Measurements from ENCODE around the gene TEK. TPM values are rescaled to one million over a fixed set of nuclear protein-coding genes. Genes with fewer than 3 reads are reported as not detected.
"Not testable (repeated sequence)": the region's sequence is repeated elsewhere in the genome, so short reads cannot be mapped to it uniquely, and the experiment has no call there.

TEK gene
- polyA plus RNA-seq, 2 of the 4 experiments (the other 2 are of a cell fraction) = 0.04 TPM; not detected in 1

DNA sequence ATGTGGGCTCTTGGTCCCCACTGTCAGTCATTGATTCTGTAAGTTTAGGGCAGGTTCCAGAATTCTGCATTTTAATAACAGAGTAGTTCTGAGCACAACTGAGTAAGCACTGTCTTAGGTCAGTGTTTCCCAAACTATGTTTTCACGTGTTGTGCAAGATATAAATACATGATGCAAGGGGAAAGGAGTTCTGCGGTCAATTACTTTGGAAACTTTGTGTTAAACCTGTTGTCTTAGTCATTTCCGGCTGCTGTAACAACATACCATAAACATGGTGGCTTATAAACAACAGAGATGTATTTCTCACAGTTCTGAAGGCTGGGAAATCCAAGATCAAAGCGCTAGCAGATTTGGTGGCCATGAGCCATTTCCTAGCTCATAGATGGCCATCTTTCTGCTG is 118.2 kb downstream of the TEK start:
- Histone ChIP-seq H3K27ac (no peak overlapping the region), H3K9me3 (no peaks in the 10 kb centered on the region), H3K4me1 (no peaks in the 10 kb centered on the region), H3K4me3 (no peak overlapping the region), H3K4me2 (no peak overlapping the region)
- TF ChIP-seq RAD21 (conservative IDR thresholded peaks at IDR 0.05 in 1 of 2, IDR thresholded peaks at IDR 0.05 in 1 of 2) (no peak), SMC3 (IDR thresholded peaks at IDR 0.05) (no peak), E2F6 (IDR thresholded peaks at IDR 0.05; ENCODE audit: borderline replicate concordance, low read depth) (no peak), CEBPB (IDR thresholded peaks at IDR 0.05) (no peak), HOXA7 (CRISPR knock-in tag; IDR thresholded peaks at IDR 0.05) (no peak), EP300 (IDR thresholded peaks at IDR 0.05) (no peak), TFCP2L1 (CRISPR knock-in tag; IDR thresholded peaks at IDR 0.05) (no peak), FOSB (CRISPR knock-in tag; IDR thresholded peaks at IDR 0.05) (no peak)
- ATAC-seq (no peak), FAIRE-seq (no peak), DNase-seq (ENCODE audit: low read depth in 1 of 2, low spot score in 1 of 2) (no peak)
- ChIA-PET POLR2A (no interaction called here), CTCF (no interaction called here)
- 47% methylated on average over 4 of the region's 4 CpGs for WGBS (ENCODE audit: missing lambda C conversion rate)

GRCh38 chr9:27239648-27240047 is 130.6 kb downstream of the TEK start:
- ATAC-seq, POLR2A ChIA-PET, FAIRE-seq, H3K4me1 ChIP-seq, H3K9me3 ChIP-seq: not testable (repeated sequence)
- 8% methylated on average over 6 of the region's 12 CpGs for WGBS (ENCODE audit: missing lambda C conversion rate)
- Histone ChIP-seq H3K4me2 (peak overlapping the region; percentile 51), H3K27ac (0 out of 6 replicates have a peak overlapping the region, but pooled peaks of 1 of the 2 experiments have one; percentile 55), H3K4me3 (peak overlapping the region; percentile 34; the same call in 2 of the 3 replicates)
- CTCF ChIA-PET = interaction anchor here (1.7 kb wide), 1 partner anchor 8 kb away, joined by 5 read pairs; no protein-coding TSS in a partner anchor
- peak in 1 of 2 experiments; percentile 42 for DNase-seq (ENCODE audit: low read depth in 1 of 2, low spot score in 1 of 2)

DNA sequence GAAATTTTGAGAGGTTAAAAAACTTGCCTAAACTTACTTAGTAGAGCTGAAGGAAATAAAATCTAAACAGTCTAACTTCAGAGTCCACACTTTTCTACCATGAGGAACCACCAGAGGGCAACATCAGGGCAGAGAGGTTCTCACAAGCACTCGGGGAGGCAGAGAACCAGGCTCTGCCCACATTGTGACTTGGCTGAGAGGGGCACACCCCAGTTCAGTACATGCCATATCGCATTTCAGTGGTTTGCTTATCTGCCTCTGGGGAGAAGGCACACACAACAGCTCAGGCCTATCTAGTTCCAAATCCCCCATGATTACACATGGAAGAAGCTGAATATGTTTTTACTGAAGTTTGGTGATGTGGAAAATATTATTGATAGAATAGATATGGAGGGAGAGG is 138.7 kb downstream of the TEK start:
- CTCF ChIA-PET = interaction anchor here (0.6 to 2.1 kb wide), 19 partner anchors 9 to 458 kb away, joined by 3 to 7 read pairs (median 3); no protein-coding TSS in a partner anchor
- WGBS (ENCODE audit: missing lambda C conversion rate) = 0% methylated on average over 2 of the region's 2 CpGs
- Histone ChIP-seq H3K4me1 (no peaks in the 10 kb centered on the region), H3K4me2 (no peak overlapping the region), H3K9me3 (no peaks in the 10 kb centered on the region), H3K4me3 (no peak overlapping the region), H3K27ac (no peak overlapping the region)
- DNase-seq (ENCODE audit: low read depth in 1 of 2, low spot score in 1 of 2) = peak; percentile 40 to 50
- FAIRE-seq = no peak
- POLR2A ChIA-PET = interaction anchor here (0.5 kb wide), 1 partner anchor 140 kb away, joined by 3 read pairs; no protein-coding TSS in a partner anchor
- TF ChIP-seq, protein P1, sequence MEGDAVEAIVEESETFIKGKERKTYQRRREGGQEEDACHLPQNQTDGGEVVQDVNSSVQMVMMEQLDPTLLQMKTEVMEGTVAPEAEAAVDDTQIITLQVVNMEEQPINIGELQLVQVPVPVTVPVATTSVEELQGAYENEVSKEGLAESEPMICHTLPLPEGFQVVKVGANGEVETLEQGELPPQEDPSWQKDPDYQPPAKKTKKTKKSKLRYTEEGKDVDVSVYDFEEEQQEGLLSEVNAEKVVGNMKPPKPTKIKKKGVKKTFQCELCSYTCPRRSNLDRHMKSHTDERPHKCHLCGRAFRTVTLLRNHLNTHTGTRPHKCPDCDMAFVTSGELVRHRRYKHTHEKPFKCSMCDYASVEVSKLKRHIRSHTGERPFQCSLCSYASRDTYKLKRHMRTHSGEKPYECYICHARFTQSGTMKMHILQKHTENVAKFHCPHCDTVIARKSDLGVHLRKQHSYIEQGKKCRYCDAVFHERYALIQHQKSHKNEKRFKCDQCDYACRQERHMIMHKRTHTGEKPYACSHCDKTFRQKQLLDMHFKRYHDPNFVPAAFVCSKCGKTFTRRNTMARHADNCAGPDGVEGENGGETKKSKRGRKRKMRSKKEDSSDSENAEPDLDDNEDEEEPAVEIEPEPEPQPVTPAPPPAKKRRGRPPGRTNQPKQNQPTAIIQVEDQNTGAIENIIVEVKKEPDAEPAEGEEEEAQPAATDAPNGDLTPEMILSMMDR (IDR thresholded peaks at IDR 0.05) = peak; percentile 58
- TF ChIP-seq SMC3 (IDR thresholded peaks at IDR 0.05) (peak; percentile 55), RAD21 (conservative IDR thresholded peaks at IDR 0.05 in 1 of 2, IDR thresholded peaks at IDR 0.05 in 1 of 2) (peak; percentile 38 to 58; a peak in 4 of 5 replicates), ZC3H11A (IDR thresholded peaks at IDR 0.05) (no peak), ZSCAN20 (CRISPR knock-in tag; IDR thresholded peaks at IDR 0.05) (no peak)
- TF ChIP-seq, protein P2, sequence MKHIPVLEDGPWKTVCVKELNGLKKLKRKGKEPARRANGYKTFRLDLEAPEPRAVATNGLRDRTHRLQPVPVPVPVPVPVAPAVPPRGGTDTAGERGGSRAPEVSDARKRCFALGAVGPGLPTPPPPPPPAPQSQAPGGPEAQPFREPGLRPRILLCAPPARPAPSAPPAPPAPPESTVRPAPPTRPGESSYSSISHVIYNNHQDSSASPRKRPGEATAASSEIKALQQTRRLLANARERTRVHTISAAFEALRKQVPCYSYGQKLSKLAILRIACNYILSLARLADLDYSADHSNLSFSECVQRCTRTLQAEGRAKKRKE (CRISPR knock-in tag; IDR thresholded peaks at IDR 0.05; ENCODE audit: low read depth) = no peak
- ATAC-seq = peak; percentile 92 to 97

GRCh38 chr9:27248702-27249101 is 139.7 kb downstream of the TEK start:
- FAIRE-seq = no peak
- Histone ChIP-seq H3K4me3 (no peak overlapping the region), H3K4me1 (no peaks in the 10 kb centered on the region), H3K27ac (no peak overlapping the region), H3K4me2 (no peak overlapping the region), H3K9me3 (no peaks in the 10 kb centered on the region)
- TF ChIP-seq RCOR1 (IDR thresholded peaks at IDR 0.05; ENCODE audit: low read depth, low read length) (no peak), SMC3 (IDR thresholded peaks at IDR 0.05) (no peak), RFX5 (IDR thresholded peaks at IDR 0.05) (no peak), HEYL (CRISPR knock-in tag; IDR thresholded peaks at IDR 0.05) (no peak)
- TF ChIP-seq, protein P3, sequence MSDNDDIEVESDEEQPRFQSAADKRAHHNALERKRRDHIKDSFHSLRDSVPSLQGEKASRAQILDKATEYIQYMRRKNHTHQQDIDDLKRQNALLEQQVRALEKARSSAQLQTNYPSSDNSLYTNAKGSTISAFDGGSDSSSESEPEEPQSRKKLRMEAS (IDR thresholded peaks at IDR 0.05) = no peak
- no peak for ATAC-seq
- POLR2A ChIA-PET = no interaction called here
- CTCF ChIA-PET = interaction anchor here (0.9 to 2.1 kb wide), 7 partner anchors 10 to 315 kb away, joined by 3 to 7 read pairs (median 3); no protein-coding TSS in a partner anchor
- no peak for DNase-seq (ENCODE audit: low read depth in 1 of 2, low spot score in 1 of 2)
